ENCODE results near the gene C11orf98.
A peak's percentile ranks its signal among the peaks of the same experiment; 100 is the strongest.
"Not testable (repeated sequence)": the region's sequence is repeated elsewhere in the genome, so short reads cannot be mapped to it uniquely, and the experiment has no call there.

Gene C11orf98

DNA sequence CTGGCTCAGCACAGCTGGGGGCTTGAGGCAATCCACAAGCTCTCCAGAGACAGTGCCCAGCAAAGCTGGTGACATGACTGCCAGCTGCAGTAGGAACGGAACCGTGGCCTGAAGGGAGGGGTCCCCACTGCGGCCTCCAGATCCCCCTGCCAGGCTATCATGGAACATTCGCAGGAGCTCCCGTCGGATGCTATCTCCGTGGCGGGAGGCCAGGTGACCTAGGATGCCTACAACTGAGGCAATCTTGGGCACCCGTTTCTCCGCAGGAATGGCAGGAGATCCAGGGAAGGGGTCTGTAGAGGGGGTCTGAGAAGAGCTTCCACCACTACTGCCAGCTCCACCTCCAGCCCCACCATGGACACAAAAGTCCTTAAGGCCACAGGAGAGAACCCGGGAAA, 16.0 kb downstream of the C11orf98 start:
- DNase-seq, result no peak

DNA sequence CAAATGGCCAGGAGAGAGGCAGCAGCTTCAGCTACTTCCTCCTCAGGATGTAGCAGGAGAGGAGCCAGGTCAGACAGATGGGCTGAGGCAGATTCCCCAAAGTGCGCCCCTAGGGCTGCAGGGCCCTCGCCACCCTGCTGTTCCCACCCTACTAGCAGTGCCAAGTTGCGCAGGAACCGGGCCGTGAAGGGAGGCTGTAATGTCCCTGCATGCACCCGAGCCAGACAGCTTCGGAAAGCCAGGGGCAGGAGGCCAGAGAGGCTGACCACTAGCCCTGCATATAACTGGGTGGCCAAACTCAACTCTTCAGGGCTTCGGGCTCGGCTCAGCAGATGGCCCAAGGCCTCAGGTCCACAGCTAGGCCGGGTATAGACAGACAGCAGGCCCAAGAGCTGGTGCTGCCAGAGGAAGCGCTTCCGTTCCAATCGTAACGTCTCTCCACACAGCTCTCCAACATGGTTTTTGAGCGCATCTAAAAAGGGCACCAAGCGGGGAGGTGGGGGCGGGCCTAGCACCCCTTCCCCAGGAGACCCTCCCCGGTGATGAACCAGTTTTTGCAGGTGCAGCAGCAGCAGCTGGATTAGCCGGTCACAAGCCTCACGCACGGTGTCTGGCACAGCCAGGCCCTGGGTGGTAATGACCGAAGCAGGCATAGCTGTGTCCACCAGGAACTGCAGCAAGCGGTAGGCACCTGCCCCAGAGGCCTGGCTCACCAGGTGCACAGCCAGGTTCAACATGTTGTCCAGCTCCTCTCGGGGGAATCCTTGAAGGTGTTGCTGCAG, 16.6 kb downstream of the C11orf98 start:
- DNase-seq, result no peak

DNA sequence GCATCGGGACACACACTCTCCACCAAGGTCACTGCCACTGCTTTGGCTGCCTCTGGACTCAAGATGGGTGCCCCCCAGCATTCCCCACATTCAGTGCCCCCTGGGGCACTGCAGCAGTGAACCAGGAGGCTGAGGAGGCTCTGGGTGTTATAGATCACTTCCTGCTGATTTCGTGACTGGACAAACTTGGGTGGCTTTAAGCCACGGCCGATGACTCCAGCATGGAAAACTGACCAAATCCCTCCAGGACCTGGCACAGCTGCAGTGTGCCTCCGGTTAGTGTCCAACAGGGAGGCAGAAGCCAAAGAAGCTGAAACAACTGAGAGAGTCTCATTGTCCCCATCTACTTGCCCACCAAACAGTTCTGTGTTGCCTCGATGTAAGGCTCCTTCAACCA, 17.4 kb downstream of the C11orf98 start:
- no peak for DNase-seq

DNA sequence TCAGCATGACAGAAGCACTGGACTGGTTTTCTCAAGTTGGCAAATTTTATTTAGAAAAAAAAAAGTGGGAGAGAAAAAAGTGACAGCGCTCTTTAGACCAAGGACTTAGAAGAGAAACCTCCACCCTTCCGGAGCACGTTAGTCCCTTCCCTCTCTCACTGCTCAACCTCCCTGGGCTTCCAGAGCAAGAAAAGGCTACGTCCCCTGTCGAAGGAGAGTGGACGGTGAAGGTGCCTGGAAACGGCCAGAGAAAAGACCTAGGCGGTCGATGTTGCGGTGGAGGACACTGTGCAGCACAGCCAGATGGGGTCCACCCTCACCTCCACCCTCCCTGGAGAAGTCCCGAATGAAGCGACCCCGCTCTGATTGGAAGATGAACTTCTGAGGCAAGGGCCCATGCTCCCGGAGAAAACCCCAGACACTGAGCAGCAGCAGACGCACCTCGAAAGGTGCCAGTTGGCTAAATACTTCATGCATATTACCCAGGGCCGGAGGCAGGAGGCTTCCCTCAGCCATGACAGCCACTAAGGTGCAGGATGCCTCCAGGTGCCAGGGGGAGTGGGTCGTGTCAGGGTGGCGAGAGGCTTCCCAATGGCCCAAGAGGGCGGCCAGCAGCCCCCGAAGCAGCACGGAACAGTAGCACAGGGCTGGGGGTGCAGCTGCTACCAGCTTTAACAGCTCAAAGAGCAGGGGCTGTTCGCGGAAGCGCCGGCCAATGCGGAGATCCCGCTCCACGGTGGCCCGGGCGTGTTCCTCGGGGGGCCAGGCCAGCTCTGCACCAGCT, 18.0 kb downstream of the C11orf98 start:
- DNase-seq, result no peak

DNA sequence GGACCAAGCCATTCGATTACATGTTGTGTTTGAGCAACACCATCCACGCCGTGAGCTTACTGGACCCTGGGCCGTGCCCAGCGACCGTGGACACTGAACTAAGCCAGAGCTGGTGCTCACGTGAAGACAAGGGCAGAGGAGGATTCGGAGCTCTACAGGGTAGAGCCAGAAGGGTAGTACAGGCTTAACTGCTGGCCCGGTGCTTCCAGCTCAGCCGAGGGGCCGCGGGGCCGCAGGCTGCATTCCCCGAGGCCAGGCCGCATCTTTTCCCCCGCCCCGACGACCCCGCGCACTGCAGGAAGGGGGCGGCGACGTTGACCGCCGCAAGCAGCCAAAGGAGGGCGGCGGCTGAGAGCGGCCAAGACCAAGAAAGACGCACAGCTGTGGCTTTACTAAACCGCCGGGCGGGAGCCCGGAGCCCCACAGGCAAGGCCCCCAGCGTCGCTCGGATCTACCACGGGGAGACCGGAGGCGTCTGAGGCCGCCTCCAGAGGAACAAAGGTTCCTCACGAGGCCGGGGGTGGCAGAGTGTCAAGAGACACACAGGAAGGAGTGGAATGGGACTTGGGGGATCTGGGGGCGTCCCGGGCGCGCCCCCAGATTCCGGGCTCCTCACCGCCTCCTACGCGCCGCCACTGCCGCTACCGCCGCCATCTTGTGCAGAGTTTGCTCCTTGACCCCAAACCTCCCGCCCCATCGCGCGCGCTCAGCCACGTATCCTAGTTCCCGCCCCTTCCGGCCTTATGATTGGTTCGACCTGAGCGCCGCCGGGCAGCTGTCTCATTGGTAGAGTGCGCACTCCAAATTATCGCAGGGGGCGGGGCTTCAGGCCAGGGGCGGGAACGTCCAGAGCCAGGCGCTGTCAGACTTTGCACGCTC, 18.8 kb downstream of the C11orf98 start, which contains the start of gene GANAB:
Gene GANAB (minus strand): TSS at position 668 of the 879 bp plus-strand sequence. CDS start 14 bp downstream, at position 654.
- DNase-seq, result peak; percentile 99

DNA sequence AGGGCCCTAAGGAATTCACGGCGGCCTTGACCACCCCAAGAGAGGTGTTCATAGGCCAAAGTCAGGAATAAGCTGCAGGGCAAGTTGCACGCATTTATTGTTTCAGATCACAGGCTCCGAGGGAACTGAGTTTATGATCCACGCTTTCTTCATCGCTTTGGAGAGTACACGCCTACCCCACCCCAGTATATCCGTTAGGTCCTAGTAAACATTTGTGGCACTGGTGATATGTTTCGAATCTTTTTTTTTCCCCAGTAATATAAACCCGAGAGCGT, 19.4 kb downstream of the C11orf98 start:
- DNase-seq, result no peak

DNA sequence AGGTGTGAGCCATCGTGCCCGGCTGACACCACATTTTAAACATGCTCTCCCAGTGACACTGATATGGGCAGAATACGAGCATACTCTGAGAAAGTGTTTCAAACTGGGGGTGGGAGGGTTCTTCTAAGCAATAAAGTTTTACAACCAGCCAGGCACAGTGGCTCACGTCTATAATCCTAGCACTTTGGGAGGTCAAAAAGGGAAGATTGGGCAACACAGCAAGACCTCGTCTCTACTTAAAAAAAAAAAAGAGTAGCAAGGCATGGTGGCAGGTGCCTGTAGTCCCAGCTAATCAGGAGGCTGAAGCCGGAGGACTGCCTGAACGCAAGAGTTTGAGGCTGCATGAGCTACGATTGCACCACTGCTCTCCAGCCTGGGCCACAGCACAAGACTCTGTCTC, 20.8 kb downstream of the C11orf98 start:
- no peak for DNase-seq

DNA sequence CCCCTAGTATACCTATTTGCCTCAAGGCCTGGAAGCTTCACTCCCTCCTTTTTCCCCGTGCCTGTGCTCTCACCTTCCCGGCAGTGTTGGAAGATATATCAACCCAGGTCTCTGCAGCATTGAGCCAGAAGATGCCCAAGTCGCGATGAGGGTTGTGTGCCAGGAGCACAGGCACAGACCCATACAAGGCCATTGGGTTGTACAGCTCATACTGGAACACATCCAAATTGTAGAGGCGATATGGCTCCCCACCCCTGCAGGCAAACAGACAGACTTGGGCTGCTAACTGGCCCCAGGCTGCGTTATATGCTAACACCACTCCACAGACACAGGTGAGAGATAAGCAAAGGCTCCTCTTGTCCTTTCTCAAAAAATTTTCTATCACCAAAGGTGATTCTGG, 32.5 kb downstream of the C11orf98 start:
- DNase-seq, result no peak

DNA sequence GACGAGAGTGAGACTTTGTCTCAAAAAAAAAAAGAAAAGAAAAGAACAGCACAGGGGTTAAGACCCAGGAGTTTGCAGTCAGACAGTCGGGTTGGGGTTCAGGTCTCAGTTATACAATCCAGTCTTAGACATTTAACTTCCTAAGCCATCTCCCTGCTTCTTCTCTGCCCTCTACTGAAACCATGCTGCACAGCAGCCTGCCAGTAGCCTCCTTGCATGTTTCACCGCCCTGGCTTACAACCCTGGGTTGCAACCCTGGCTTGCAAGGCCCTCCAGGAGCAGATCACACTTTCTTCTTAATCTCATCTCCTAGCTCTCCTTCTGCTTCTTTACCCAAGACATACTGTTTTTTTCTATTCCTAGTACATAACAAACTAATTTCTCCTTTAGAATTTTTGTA, 37.3 kb downstream of the C11orf98 start:
- no peak for DNase-seq

DNA sequence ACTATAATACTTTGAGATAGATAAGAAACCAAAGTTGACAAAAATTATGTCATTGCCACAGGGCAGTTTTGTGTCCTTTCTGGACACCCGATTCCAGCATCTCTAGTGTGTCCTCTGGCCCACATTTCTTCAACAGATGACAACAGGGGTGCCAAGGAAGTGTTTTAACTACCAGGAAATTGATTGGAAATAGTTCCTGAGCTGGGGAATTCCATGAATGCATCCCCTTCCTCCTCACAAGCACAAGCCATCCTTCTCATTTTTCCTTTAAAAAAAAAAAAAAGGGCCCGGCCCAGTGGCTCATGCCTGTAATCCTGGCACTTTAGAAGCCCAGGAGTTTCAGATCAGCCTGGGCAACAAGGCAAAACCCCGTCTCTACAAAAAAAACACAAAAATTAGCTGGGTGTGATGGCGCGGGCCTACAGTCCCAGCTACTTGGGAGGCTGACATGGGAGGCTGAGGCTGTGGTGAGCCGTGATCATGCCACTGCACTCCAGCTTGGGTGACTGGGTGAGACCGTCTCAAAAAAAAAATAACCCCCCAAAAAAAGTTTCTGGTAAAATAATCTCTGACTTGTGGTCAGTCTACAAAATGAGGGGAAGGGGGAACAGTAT, 42.4 kb downstream of the C11orf98 start:
- no peak for DNase-seq

DNA sequence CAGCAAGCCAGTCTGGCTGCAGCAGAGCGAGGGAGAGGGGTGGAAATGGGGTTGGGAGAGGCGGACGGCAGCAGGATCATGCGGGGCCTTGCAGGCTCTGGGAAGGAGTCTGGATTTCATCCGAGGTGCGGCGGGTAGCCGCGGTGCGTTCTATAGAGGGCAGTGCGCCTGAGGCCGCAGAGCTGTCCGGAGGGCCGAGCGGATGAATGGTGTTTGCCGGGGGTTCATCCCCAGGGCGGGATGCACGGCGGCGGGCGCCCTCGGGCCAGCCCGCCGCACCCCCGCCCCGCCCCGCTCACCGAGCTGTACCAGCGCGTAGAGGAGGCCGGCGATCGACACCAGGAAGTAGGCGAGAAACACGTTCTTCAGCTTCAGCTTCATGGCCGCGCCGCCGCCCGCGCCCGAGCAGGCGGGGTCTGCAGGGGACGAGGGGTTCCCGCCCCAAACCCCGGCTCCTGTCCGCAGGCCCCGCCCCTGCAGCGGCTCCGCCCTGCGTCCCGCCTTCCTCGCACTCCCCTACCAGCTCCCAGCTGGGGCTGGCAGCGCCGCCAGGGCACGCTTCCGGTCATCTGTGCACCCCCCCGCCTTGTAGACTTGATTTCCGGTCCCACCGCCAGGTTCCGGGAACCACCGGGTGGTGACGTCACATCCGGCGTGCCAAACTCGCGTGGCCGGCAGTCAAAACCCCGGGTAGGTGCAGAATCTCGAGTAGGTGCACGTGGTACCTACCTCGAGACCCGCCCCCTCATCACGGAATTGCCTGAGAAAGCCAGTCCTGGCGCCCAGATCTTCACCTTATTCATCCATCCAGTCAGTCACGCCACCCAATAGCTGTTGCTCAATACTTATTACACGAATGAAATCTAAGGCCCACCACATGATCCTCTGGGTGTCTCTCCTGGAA, 43.2 kb downstream of the C11orf98 start, which contains the start of gene B3GAT3:
Gene B3GAT3 (minus strand): TSS at position 420 of the 904 bp plus-strand sequence. CDS start 39 bp downstream, at position 381.
- DNase-seq, result peak; percentile 99

DNA sequence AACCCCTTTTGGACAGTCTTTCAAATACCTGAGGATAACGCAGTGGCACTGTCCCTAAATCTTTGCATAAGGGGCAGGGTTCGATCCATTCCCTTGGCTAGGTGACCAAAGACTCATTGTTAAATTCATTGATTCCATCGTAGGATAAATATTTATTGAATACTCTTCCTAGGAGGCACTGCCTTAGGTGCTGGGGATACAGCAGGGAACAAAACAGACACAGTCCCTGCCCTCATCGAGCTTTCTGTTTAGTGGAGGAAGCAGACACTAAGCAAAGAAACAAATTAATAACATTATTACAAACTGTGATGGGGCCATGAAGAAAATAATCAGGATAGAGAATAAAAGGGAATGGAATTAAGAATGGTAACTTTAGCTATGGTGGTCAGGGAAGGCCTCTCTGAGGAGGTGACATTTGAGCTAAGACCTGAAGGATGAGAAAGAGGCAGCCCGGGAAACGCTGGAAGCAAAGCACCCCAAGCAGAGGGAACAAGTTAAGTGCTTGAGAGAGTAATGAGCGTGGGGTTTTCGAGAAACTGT, 43.9 kb downstream of the C11orf98 start:
- no peak for DNase-seq

DNA sequence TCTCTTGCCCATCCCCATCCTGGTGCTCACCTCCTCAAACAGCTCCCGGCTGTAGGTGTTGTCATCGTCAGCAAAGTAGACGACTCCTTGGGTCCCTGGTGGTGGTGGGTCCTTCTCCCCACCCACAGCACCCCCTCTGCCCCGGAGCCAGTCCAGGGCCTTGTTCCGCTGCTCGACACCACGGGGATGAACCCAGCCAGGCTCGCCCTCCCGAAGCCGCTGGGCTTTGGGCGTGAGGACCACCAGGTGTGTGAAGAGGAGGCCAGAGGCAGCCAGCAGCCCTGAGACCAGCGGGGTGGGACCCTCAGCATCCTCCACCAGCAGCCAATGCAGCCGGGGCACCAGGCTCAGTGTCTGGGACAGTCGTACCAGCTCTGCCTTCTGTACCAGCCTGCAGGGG, 48.1 kb downstream of the C11orf98 start:
- not testable (repeated sequence) for DNase-seq

DNA sequence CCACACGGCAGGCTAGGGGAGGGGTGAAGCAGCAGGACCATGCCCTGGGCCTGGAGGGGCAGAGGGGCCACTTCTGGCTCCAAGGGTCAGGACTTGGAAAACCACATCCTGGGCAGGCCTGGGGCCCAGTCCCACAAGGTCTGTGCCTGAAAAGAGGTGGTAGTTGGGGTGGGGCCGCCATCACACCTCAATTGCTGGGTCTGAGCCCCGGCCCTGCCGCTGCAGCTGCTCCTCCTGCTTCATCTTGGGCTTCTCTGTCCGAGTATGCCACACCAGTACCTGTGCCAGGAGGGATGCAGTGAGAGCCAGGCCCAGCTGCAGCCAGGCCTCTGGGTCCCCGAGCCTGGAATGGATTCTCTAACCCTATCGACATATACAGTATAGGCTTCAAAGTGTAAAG, 49.5 kb downstream of the C11orf98 start:
- no peak for DNase-seq

DNA sequence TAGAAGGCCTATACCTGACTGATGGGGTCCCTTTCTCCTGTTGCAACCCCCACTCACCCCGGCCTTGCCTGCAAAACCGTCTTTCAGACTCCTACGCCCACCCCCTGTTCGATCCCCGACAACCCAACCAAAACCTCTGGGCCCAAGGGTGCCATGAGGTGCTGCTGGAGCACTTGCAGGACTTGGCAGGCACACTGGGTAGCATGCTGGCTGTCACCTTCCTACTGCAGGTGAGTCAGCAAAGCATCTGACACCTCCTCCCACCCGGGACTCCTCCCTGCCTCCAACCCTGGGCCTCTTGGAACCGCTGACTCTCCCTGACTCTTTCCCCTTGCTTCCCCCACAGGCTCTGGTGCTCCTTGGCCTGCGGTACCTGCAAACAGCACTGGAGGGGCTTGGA, 50.7 kb downstream of the C11orf98 start:
- DNase-seq, result no peak

DNA sequence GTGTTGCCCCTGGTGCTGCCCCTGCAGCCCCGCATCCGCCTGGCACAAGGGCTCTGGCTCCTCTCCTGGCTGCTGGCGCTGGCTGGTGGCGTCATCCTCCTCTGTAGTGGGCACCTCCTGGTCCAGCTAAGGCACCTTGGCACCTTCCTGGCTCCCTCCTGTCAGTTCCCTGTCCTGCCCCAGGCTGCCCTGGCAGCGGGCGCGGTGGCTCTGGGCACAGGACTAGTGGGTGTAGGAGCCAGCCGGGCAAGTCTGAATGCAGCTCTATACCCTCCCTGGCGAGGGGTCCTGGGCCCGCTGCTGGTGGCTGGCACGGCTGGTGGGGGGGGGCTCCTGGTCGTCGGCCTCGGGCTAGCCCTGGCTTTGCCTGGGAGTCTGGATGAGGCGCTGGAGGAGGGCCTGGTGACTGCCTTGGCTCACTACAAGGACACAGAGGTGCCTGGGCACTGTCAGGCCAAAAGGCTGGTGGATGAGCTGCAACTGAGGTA, 51.7 kb downstream of the C11orf98 start:
- DNase-seq, result no peak

Data from NCI-H1092 (cell line).